Measurements from ENCODE around the gene SESTD1. TPM values are rescaled to one million over a fixed set of nuclear protein-coding genes. Genes with fewer than 3 reads are reported as not detected.

The SESTD1 gene
- total and polyA plus RNA-seq, 2 of the 8 experiments (the other 6 are each of a cell fraction or from before 2014, with no cell fraction given): 5.2 to 49.6 TPM

- no peak for TF ChIP-seq CHD7 (IDR thresholded peaks at IDR 0.05; ENCODE audit: insufficient replicate concordance, low read length)
- no peak for TF ChIP-seq CHD1 (IDR thresholded peaks at IDR 0.05; ENCODE audit: low read depth, low read length)
Measured at GRCh38 chr2:179273461-179273962, 8.9 kb upstream of the SESTD1 start (continued).
